Panc1 (cell line): ENCODE measurements around the gene NFAT5. TPM values are rescaled to one million over a fixed set of nuclear protein-coding genes. Genes with fewer than 3 reads are reported as not detected.

Source experiments
- ATAC-seq: fragments of 200-7000 bp; cut with Tn5 transposase; 2 replicates; pipeline ENCODE4 v1.9.1; 2020; ENCODE audit warnings: mild to moderate bottlenecking, moderate library complexity
- BruUV-seq: library from RNA; stranded (reverse); fragments of 400-500 nt; replicated peaks from 2 replicates; lab custom pipeline; 2021; lab: Mats Ljungman, UMichigan
- CTCF ChIA-PET: fragments of 300-600 bp; sonication (Branson Sonifier 250); formaldehyde crosslinking; loops from one replicate; lab custom pipeline; 2022; ENCODE audit warnings: antibody characterized with exemption; lab: Charles Lee
- POLR2A ChIA-PET: fragments of 300-600 bp; sonication (Branson Sonifier 250); formaldehyde crosslinking; loops from one replicate; lab custom pipeline; 2022; ENCODE audit warnings: antibody characterized with exemption; lab: Charles Lee
- DNase-seq: peaks from one replicate; pipeline ENCODE4 v3.0.0-alpha.2; 2010; ENCODE audit warnings: low read depth, low spot score
- H3K27ac ChIP-seq: 2 replicates; pipeline ENCODE4 v1.5.1; 2011; ENCODE audit warnings: mild to moderate bottlenecking, low read length, inconsistent platforms
- H3K27me3 ChIP-seq: fragments of 200-500 bp; sonication (Bioruptor generic); 2 replicates; pipeline ENCODE4 v1.6.0; 2014; ENCODE audit warnings: low read length, inconsistent platforms; ENCODE audit not compliant: control insufficient read depth, insufficient read depth
- H3K36me3 ChIP-seq: fragments of 200-500 bp; sonication (Bioruptor generic); 2 replicates; pipeline ENCODE4 v1.5.1; 2014; ENCODE audit warnings: inconsistent platforms, mild to moderate bottlenecking, low read length, moderate library complexity; ENCODE audit not compliant: control insufficient read depth, insufficient read depth
- H3K4me1 ChIP-seq: 2 replicates; pipeline ENCODE4 v1.5.1; 2011; ENCODE audit warnings: inconsistent platforms, mild to moderate bottlenecking, low read length, moderate library complexity; ENCODE audit not compliant: control insufficient read depth, insufficient read depth
- H3K4me3 ChIP-seq, 2 experiments: 2 replicates each; pipeline ENCODE4 v1.5.1; 2011 to 2012; ENCODE audit warnings: low read depth in 2 of 2, low read length in 2 of 2, mild to moderate bottlenecking in 2 of 2, inconsistent platforms in 1 of 2, moderate library complexity in 1 of 2
- H3K9me3 ChIP-seq: fragments of 200-500 bp; sonication (Bioruptor generic); 2 replicates; pipeline ENCODE4 v1.5.1; 2014; ENCODE audit warnings: low read depth, mild to moderate bottlenecking, inconsistent platforms, low read length, moderate library complexity; ENCODE audit not compliant: control insufficient read depth, insufficient read depth
- CTCF ChIP-seq: fragments of 450-650 bp; IDR thresholded peaks from 2 replicates; pipeline ENCODE4 v1.5.1; 2017; ENCODE audit warnings: mild to moderate bottlenecking
- POLR2AphosphoS5 ChIP-seq: IDR thresholded peaks from 2 replicates; pipeline ENCODE4 v1.6.1; 2012; ENCODE audit warnings: mild to moderate bottlenecking, low read depth, low read length, moderate library complexity
- REST ChIP-seq, 2 experiments: IDR thresholded peaks; 2 replicates each; pipeline ENCODE4 v1.6.1; 2011 to 2012; ENCODE audit warnings: low read depth in 2 of 2, control low read depth in 1 of 2, low read length in 1 of 2, mild to moderate bottlenecking in 1 of 2, moderate library complexity in 1 of 2; ENCODE audit not compliant: insufficient read depth in 1 of 2
- SIN3A ChIP-seq: IDR thresholded peaks from 2 replicates; pipeline ENCODE4 v1.6.1; 2012; ENCODE audit warnings: low read depth, mild to moderate bottlenecking, low read length, moderate library complexity, borderline replicate concordance; ENCODE audit not compliant: insufficient read depth
- TCF7L2 ChIP-seq: IDR thresholded peaks from 2 replicates; pipeline ENCODE4 v1.6.1; 2011; ENCODE audit warnings: mild to moderate bottlenecking, low read depth, low read length, inconsistent platforms
- in situ Hi-C: cut with HindIII; loops from 2 replicates; pipeline ENCODE4 v1.10.0; 2016; ENCODE audit warnings: low sequenced_read_pairs, low pct_unique_long_range_greater_than_20kb
- intact Hi-C: fragments of 100-400 bp; cut with micrococcal nuclease; formaldehyde crosslinking; loops from one replicate; pipeline ENCODE4 v1.10.0; 2022; ENCODE audit not compliant: unreplicated experiment
- total RNA-seq: library from RNA; stranded (reverse); gene quantifications from one replicate; pipeline ENCODE4 v1.2.1, GENCODE V29; 2021; ENCODE audit not compliant: unreplicated experiment

The NFAT5 gene
- total RNA-seq, 1 experiment from 2014 or later = 57.0 TPM

- intact Hi-C loops (loop anchor here (10.0 kb wide), 1 partner anchor 87 kb away; no protein-coding TSS in a partner anchor), in situ Hi-C loops (no loop called here)
- peak overlapping the region; percentile 59; the same call in 1 of the 2 replicates for H3K27ac ChIP-seq
- TF ChIP-seq REST (IDR thresholded peaks at IDR 0.05; ENCODE audit: insufficient read depth in 1 of 2, low read depth in 2 of 2, low read length in 1 of 2) (no peak), POLR2AphosphoS5 (no peak), SIN3A (no peak)
- ATAC-seq (no peak), DNase-seq (no peak)
- no peak overlapping the region for H3K4me3 ChIP-seq
- ChIA-PET POLR2A (no interaction called here), CTCF (no interaction called here)
- H3K4me1 ChIP-seq = peaks cover 8% of the 10 kb centered on the region
- no TSS peak for BruUV-seq
- no peaks in the 10 kb centered on the region for H3K27me3 ChIP-seq
- peaks cover 5% of the 10 kb centered on the region; the same call in 1 of the 2 replicates for H3K36me3 ChIP-seq
- no peaks in the 10 kb centered on the region for H3K9me3 ChIP-seq
These were observed 3.9 kb upstream of the NFAT5 start for GRCh38 chr16:69561901-69562300.

- ATAC-seq (no peak), DNase-seq (no peak)
- Histone ChIP-seq H3K9me3 (no peaks in the 10 kb centered on the region), H3K36me3 (peaks cover 11% of the 10 kb centered on the region; the same call in 1 of the 2 replicates), H3K4me1 (peaks cover 8% of the 10 kb centered on the region), H3K4me3 (no peak overlapping the region), H3K27me3 (no peaks in the 10 kb centered on the region), H3K27ac (peak overlapping the region; percentile 70)
- BruUV-seq = no TSS peak
- in situ Hi-C loops = no loop called here
- POLR2A ChIA-PET = no interaction called here
- no peak for TF ChIP-seq REST (IDR thresholded peaks at IDR 0.05; ENCODE audit: insufficient read depth in 1 of 2, low read depth in 2 of 2, low read length in 1 of 2)
- TF ChIP-seq POLR2AphosphoS5 = no peak
- no peak for TF ChIP-seq SIN3A
- no peak for TF ChIP-seq TCF7L2
- no peak for TF ChIP-seq CTCF
- CTCF ChIA-PET = no interaction called here
- intact Hi-C loops = loop anchor here (10.0 kb wide), 1 partner anchor 88 kb away; no protein-coding TSS in a partner anchor
These were observed 3.0 kb upstream of the NFAT5 start for GRCh38 chr16:69562813-69563212.
